SK-MEL-5 (cell line): ENCODE measurements around the gene DIAPH2. TPM values are rescaled to one million over a fixed set of nuclear protein-coding genes. Genes with fewer than 3 reads are reported as not detected.
"Not testable (repeated sequence)": the region's sequence is repeated elsewhere in the genome, so short reads cannot be mapped to it uniquely, and the experiment has no call there.

ENCODE experiments used
- DNase-seq: peaks from one replicate; pipeline ENCODE4 v3.0.0-alpha.2; 2016; ENCODE audit warnings: low read depth, low spot score
- in situ Hi-C: cut with HindIII; loops from 2 replicates; pipeline ENCODE4 v1.10.0; 2016; ENCODE audit warnings: low sequenced_read_pairs, high pct_unique_total_duplicates, low pct_unique_long_range_greater_than_20kb
- total RNA-seq: library from RNA; depleted of rRNA; stranded (reverse); fragments of >200 nt; shearing (Covaris generic); gene quantifications from 2 replicates; pipeline ENCODE4 v1.2.3, GENCODE V29; 2014

DIAPH2 gene
- total RNA-seq, 1 experiment from 2014 or later, result 21.8 TPM

DNA sequence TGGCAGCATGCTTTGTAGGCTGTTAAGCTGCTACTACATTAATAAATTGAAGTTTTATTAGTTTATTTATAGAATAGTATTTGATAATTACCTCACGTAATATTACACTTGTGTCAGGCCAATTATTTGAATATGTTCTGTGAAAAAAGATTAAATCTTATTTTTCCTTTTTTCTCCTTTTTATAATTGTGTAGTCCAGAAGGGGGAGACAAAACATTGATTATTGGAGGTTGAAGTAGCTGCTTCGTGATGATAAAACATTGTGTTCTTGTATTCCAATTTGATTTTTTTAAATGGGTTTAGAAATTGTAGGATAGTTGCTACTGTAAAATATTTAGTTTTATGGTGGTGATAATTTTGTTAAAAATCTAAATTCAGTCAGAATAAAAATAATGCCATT lies 85.7 kb downstream of the DIAPH2 start:
- in situ Hi-C loops, result no loop called here
- peak; percentile 27 for DNase-seq

DNA sequence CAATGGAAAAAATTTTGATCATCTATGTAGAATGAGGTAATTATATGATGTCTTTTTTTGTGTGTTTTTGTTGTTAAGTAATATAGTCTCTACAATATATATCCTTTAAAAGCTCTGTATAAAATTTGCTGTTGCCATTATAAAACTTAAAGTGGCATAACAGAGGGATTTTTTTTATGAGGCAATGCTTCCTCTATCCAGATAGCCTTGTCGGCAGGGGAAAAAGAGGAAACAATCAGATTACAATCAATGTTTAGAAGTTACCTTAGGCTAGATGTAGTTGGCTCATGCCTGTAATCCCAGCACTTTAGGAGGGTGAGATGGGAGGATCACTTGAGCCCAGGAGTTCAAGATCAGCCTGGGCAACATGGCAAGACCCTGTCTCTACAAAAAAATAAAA lies 86.8 kb downstream of the DIAPH2 start:
- DNase-seq, result no peak
- in situ Hi-C loops, result no loop called here

DNA sequence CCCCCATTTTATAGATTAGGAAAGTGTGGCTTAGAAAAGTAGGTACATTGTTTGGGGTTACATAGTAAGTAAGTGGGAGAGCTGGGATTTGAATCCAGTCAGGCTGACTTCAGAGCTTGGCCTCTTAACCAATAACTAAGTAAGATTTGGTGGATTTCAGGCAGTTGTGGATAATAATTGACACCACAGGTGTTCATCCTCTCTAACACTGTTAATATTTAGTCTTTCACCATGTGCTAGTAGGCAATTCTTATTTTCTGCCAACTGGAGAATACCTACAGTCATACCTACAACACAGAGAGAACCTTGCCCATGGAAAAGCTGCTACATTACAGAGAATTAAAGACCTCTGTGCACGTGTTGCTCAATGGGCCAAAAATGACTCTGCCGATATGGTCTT lies 89.5 kb downstream of the DIAPH2 start:
- in situ Hi-C loops, result no loop called here
- no peak for DNase-seq

DNA sequence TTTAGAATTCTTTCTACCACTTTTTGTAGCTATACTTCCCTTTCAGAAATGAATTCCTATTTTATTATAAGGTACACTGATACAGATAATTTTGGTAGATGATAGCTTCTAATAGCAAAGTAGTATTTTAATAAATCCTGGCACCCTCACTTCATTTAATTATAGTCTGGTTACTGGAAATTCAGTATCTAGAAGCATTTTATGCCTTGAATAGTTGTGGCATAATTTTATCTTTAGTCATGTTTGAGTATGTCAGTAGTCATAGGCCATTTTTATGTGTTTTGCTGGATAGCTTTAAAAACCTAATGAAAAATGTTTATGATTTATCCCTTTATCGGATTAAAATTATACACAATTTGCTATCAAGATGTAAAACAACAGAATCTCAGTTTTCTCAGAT lies 92.3 kb downstream of the DIAPH2 start:
- in situ Hi-C loops, result no loop called here

DNA sequence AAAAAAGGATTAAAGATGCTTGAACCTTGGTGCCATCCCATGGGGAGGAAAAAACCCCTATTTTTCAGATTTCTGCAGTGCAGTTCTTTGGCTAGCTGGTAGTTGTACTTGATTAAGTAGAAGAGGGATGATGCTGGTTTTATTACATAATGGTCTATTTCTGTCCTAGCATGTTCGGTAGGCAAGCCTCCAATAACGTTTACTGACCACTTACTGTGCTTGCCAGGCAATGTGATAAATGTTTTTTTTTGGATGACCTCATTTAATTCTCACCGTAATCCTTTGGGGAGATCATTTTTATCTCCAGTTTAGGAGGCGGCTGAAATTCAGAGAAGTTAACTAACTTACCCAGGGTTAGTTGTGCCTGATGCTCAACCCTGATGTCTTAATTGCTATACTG lies 106.9 kb downstream of the DIAPH2 start:
- DNase-seq, result no peak
- in situ Hi-C loops, result no loop called here

More for the DNA sequence above, 92.3 kb downstream of the DIAPH2 start:
- DNase-seq, result no peak

DNA sequence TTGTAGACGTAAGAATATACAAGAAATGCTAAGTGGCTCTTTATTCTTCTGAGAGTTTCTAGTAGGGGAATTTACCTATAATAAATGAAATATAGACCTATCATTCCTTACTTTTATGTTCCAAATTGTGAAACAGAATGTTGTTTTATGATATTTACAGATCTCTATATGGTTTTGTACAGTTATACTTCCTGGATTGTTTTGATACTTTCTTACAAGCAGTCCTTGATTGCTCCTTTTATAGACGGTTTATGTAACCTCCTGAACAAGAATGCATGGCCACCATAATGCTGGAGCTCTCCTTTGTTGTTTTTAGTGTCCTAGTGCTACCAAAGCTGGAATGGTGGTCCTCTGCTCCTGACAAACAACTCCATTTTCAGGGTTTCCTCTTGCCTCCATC lies 107.4 kb downstream of the DIAPH2 start:
- in situ Hi-C loops, result no loop called here
- no peak for DNase-seq

DNA sequence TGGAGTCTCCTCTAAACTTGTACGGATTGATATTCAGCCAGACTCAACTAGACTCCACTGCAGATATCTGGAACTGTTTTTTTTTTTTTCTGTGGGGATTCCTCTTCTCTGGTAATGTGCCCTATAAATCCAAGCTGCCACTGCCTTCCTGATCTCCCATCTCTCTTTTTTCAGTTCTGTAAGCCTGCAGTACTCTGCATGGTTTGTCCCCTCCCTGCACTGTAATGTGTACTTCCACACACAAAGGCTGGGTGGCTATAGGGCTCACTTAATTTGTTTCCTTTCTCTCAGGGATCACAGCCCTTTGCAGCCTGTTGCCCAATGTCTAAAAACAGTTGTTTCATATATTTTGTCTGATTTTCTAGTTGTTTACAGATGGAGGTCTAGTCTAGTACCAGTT lies 114.3 kb downstream of the DIAPH2 start:
- DNase-seq, result no peak
- in situ Hi-C loops, result no loop called here

DNA sequence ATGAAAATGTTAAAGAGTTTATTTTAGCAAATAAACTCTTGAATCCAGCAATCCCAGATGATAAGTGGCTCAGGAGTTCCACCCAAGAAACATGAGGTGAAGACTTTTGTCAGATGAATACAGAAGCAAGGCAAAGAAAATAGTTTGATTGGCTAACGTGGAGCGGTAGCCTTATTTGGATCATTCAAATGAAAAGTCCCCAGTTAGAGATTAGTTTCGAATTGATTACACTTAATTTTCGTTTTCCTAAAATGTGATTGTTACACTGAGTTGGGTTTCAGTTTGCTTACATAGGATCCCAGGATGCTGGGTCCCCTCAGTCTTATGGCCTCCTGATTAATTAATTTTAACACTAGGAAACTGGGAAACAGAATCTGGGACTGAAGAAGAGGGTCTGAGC lies 122.7 kb downstream of the DIAPH2 start:
- DNase-seq, result no peak
- in situ Hi-C loops, result no loop called here

DNA sequence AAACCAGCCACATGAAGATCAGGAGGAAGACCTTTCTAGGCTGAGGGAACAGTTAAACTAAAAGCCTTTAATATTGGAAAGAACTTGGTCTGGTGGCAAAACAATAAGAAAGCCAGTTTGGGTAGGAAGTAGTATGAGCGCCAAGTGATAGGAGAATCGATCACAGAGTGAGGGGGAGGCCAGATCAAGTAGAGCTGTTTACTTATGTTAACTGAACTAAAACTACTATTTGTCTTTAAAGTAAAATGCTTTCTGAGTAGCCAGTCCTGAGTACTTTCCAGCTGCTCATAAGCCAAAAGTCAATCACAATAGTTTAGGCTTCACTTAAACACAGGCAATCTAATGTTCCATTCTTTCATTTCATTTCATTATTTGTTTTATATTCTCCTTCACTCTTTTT lies 136.3 kb downstream of the DIAPH2 start:
- in situ Hi-C loops, result no loop called here
- peak; percentile 20 for DNase-seq

DNA sequence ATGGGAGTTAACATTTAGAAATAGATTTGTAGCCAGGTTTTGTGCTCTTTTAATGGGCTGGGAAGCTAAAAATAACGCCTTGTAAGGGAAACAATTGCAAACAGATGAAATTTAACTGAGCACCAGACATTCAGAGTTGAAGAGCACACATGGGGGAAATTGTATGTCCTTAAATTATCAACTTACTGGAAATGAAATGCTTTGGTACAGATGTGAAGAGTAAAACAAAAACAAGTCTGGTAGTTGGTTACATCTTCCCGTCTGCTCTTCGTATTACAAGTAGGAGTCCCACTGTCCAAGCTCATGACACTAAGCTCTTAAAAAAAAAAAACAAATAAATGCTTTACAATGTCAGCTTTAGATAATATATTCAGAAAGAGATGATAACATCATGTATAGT lies 139.5 kb downstream of the DIAPH2 start:
- in situ Hi-C loops, result no loop called here
- DNase-seq, result no peak

DNA sequence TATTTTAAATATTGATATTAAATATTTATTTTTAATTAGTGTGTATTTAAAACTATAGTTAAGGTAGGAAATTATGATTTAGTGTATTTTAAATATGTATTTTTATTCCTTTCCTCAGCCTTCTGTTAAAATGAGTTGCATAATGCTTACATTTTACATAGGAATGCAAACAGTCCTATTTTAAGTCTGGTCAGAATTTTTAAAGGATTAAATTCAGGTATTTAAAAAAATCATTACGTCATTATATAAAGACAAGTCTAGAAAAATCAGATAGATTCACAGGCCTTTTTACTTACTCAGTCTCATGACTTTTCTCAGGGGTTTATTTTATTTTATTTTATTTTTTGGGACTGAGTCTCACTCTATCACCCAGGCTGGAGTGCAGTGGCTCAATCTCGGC lies 148.7 kb downstream of the DIAPH2 start:
- in situ Hi-C loops, result no loop called here
- no peak for DNase-seq

DNA sequence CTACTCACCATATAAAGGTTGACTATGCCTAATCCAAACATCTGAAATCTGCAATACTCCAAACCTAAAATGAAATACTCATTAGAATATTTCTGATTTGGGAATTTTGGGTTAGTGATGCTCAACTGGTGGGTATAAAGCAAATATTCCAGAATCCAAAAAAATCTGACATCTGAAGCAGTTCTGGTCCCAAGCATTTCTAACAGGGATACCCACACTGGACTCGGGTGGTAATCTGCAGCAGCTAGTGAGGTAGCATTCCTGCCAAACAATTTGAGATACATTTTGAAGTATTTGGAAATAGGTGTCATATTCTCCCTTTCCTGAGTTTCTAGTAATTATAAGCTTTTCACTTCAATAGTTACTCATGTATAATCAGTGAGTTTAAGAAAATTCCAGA lies 149.5 kb downstream of the DIAPH2 start:
- DNase-seq, result no peak
- in situ Hi-C loops, result no loop called here

DNA sequence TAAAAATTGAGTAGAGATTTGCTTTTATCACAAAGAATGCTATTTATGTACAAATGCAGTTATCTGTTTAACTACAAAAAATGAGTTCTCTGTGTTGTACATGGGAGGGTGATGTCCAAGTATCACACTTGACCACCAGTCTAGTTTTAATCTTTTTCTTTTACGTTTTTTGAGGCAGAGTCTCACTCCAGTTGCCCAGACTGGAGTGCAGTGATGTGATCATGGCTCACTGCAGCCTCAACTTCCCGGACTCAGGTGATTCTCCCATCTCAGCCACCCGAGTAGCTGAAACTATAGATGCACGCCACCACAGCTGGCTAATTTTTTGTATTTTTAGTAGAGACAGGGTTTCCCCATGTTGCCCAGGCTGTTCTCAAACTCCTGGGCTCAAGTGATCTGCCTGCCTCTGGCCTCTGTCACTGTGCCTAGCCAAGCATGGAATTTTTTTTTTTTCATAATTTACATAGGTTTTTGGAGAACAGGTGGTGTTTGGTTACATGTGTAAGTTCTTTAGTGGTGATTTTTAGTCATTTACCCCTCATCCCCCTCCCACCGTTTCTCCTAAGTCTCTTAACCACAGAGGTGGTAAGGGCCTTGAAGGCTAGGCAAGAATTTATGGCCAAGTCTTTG lies 151.1 kb downstream of the DIAPH2 start:
- in situ Hi-C loops, result no loop called here
- no peak for DNase-seq

DNA sequence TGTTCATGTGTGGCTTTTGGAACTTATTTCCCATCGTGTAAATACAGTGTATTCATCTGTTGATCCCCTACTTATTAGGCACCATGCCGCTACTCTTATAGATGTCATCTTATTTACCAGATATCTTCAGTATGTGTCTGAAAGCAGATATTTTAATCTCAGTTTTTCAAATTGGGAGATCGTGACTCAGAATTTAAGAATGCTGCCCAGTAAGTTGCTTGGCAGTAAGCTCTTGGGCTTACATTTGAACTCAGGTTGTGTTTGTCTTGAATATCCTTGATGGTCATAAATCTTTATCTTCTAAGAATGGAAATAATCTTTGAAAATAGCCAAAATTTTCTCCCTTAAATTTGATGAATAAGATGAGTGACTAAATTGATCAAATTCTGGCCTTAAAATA lies 153.2 kb downstream of the DIAPH2 start:
- in situ Hi-C loops, result no loop called here
- no peak for DNase-seq

DNA sequence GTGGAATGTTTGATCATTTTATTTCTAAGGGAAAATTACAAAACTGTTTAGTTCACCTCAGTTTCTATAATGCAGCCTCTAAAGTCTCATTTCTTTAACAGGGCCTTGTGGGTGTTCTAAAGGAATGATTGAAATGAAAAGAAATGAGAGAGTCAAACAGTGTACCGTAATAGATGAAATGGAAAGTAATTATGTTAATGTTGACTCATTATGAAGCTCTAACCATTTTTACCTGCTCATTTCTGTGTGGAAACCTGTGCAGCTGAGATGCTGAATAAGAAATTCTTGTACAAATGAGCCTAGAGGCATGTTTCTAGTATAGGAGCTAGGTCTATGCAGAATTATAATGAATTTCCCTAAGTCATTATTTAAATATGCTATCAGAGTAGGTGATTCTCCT lies 153.9 kb downstream of the DIAPH2 start:
- no peak for DNase-seq
- in situ Hi-C loops, result no loop called here

DNA sequence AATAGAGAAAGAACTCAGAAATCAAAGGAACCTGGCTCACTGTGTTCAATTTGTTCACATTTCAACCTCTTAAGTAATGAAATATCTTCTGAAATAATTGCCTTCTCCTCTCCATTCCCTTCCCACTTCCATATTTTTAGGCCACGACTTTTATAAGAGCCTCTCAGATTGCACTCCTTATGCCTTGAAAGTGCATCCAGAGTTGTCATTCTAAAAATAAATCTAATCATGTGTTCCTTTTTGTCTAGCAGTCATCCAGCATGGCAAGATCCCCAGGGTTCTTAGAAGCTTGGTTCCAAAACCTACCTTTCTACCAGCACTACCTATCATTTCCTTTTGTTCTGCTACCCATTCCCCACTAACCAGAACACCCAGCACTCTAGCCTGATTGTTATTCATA lies 156.7 kb downstream of the DIAPH2 start:
- in situ Hi-C loops, result no loop called here
- no peak for DNase-seq

DNA sequence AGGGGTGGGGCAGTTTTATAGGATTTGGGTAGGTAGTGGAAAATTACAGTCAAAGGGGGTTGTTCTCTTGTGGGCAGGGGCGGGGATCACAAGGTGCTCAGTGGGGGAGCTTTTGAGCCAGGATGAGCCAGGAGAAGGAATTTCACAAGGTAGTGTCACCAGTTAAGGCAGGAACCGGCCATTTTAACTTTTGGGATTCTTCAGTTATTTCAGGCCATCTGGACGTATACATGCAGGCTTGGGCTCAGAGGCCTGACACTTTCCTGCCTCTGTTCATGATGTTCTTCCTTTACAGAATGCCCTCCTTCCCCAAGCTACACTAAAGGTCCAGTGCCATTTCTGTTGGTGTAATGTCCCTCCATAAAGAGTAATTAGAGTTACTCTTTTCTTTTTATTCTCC lies 157.2 kb downstream of the DIAPH2 start:
- DNase-seq, in situ Hi-C loops: not testable (repeated sequence)

DNA sequence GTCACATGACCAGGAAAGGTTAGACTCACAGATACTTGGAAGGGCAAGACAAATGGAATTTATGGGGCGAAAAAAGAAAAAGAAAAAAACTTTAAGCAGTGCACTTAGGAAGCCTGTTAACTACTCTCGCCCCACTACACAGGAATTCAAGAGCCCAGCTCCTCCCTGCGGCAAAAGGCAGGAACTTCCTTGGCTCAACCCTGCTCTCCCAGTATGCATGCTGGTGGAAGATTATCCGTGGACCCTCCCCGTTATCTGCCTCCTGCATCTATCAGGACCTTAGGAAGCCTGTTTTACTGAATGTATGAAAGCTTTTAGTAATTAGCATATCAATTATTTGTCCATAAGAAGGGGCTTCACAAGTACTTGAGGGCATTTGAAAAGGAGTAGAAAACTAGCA lies 158.9 kb downstream of the DIAPH2 start:
- in situ Hi-C loops, result no loop called here
- peak; percentile 5 for DNase-seq

DNA sequence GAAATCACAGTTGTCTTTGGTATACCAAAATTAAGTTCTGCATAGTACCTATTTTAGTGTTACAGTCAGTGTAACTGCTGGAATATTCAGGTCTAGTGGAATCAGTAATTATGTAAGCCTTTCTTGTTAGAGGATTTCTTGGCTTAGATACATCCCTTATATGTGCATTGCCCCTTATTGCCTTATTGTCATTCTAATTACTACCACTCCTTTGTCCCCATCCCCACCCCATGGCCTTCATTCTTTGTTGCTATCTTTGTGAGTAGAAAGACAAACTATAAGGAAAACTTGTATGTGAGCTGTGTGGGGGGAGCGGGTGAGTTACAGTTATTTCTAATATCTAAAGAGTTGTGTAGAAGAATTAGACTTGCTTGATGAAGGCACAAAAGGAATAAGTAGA lies 162.2 kb downstream of the DIAPH2 start:
- in situ Hi-C loops, result no loop called here

DNA sequence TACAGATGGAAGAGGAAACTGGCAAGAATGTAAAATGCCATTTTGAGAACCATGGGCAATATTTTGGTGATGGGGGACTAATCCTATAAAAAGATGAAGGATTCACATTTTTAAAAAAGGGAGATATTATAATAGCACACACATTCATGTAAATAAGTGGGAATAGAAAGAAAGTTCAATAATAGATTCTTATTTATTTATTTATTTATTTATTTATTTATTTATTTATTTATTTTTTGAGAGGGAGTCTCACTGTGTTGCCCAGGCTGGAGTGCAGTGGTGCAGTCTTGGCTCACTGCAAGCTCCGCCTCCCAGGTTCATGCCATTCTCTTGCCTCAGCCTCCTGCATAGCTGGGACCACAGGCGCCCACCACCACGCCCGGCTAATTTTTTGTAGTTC lies 174.8 kb downstream of the DIAPH2 start:
- DNase-seq, in situ Hi-C loops: not testable (repeated sequence)

More for the DNA sequence above, 162.2 kb downstream of the DIAPH2 start:
- no peak for DNase-seq
